Retinal pigment epithelial cell (primary cell): Measurements from ENCODE around the gene HNF1B.

Experiments used
- DNase-seq: peaks from one replicate; pipeline ENCODE4 v3.0.0-alpha.2; 2010; ENCODE audit warnings: low read depth
- H3K4me3 ChIP-seq: 2 replicates; pipeline ENCODE4 v1.5.1; 2011; ENCODE audit warnings: mild to moderate bottlenecking, low read length, control low read depth, moderate library complexity
- TF ChIP-seq, protein P1 (sequence below): conservative IDR thresholded peaks from 2 replicates; pipeline ENCODE4 v1.5.1; 2011; ENCODE audit warnings: low read depth, low read length, control low read depth, inconsistent platforms

Gene HNF1B

DNA sequence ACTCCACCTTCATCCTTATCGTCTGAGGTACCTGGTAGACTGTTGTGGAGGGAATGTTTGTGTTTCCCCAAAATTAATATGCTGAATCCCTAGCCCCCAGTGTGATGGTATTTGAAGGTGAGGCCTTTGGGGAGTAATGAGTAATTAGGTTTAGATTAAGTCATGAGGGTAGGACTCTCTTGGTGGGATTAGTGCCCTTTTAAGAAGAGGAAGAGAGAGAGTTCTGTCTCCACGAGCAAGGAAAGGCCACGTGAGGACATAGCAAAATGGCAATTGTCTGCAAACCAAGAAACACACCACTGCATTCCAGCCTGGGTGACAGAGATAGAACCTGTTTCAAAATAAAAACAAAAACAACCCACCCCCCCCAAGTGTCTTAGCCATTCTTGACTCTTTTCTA, 80.6 kb downstream of the HNF1B start:
- no peak for DNase-seq
- no peak overlapping the region for H3K4me3 ChIP-seq
- TF ChIP-seq, protein P1, sequence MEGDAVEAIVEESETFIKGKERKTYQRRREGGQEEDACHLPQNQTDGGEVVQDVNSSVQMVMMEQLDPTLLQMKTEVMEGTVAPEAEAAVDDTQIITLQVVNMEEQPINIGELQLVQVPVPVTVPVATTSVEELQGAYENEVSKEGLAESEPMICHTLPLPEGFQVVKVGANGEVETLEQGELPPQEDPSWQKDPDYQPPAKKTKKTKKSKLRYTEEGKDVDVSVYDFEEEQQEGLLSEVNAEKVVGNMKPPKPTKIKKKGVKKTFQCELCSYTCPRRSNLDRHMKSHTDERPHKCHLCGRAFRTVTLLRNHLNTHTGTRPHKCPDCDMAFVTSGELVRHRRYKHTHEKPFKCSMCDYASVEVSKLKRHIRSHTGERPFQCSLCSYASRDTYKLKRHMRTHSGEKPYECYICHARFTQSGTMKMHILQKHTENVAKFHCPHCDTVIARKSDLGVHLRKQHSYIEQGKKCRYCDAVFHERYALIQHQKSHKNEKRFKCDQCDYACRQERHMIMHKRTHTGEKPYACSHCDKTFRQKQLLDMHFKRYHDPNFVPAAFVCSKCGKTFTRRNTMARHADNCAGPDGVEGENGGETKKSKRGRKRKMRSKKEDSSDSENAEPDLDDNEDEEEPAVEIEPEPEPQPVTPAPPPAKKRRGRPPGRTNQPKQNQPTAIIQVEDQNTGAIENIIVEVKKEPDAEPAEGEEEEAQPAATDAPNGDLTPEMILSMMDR, result no peak

DNA sequence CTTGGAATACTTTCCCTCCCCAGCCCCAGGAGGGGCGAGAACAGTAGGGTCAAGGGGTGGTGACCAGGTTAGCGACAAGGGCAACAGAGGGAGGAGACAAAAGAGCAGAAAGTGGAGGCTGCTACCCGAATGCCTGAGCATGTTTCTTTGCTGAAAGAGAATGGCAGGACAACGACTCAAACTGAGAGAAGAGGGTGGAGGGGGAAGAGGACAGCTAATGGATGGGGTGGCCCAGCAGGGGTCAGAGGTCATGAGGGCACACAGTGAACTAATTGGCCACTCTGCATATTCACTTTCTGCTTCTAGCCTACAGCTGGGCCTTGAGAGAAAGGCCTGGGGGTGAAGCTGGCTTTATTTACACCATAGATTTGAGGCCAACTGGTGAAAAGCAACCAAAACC, 82.5 kb downstream of the HNF1B start:
- H3K4me3 ChIP-seq, result no peak overlapping the region
- no peak for DNase-seq
- TF ChIP-seq, protein P1, result no peak

DNA sequence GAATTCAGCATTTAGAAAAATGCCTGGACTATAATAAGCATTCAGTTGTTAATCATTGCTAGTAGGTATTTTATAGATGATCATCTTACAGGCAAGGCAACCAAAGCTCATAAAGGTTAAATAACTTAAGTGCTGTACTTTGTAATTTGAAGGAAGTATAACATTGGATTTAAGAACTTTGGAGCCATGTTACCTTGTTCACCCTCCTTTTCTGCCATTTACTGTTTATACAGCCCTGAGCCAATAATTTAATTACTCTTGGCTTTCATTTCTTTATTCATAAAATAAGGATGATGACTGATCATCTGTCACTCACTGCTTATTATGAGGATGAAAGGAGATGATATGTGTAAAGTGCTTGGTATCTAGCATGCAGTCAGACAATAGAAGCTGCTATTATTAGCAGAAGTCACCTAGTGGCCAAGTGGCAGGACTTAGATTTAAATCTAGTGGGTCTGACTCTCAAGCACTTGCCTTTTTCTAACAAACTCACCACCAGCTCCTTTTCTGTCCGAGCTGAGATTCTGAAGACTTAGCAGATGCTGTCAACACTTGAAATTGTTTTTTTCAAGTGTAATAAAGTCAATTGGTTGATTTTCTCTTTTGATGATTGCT, 83.4 kb downstream of the HNF1B start:
- H3K4me3 ChIP-seq, result no peak overlapping the region
- DNase-seq, result no peak
- TF ChIP-seq, protein P1, result no peak

DNA sequence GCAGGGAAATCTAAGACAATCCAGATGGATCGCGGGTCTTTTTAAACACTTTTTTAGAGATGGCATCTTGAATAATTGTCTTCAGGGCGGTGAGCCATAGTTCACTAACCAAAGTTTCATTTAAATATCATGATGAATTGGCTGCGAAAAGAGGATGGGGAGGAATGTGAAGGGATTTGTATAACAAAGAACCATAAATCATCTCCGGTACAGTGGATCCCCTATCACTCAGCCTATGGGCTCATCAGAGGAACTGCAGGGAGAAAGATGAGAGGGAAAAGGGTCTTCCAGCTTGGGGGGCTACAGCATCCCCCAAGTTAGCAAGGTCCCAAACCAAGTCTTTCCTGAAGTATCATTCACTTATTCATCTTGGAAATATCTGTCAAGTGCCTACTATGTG, 84.9 kb downstream of the HNF1B start:
- no peak for DNase-seq
- TF ChIP-seq, protein P1, result no peak
- no peak overlapping the region for H3K4me3 ChIP-seq

DNA sequence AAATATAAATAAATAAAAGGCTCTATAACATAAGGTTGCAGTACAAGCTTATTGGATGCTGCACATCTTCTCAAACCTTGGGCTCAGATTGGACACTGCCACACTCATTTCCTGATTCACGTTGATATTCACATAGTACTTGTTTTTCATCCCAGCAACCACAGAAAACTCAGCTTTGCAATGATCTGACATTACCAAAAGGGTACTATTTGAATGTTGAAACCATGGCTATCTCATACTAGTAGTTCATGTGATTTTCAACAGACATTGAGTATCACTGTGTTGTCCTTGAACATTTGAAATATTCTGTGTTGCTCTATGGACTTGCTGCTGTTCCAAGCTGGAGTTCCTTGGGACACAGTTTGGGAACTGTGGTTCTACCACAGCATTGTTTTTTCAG, 87.7 kb downstream of the HNF1B start:
- TF ChIP-seq, protein P1, result no peak
- no peak for DNase-seq
- no peak overlapping the region for H3K4me3 ChIP-seq

GRCh38 chr17:37651849-37652248, 93.0 kb downstream of the HNF1B start:
- TF ChIP-seq, protein P1, result no peak
- DNase-seq, result no peak
- no peak overlapping the region for H3K4me3 ChIP-seq

DNA sequence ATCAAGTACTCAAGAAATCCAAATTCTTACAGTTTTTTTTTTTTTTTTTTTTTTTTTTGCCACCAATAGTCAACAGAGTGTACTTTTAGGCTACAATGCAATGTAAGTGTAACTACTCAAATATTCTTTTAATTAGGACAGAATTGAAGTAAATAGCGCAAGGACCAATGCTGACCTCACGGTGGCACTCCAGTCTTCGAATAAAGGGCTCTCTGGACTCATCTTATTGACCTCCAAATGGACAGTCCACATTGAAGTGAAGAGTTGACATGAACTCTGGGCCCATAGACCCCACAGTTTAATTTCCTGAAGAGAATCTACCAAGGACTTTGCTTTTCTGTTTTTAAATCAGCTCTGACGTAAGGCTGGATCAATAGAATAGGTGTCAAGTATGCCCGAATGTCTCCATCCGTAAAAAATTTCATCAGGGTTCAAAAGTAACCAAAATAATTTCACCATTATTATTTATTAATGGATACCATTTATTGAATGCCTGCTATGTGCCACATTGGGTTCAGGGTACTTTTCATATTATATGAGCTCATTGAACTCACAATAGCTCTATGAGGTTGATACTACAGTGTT, 94.3 kb downstream of the HNF1B start:
- TF ChIP-seq, protein P1, result peak; percentile 55
- DNase-seq, result no peak
- H3K4me3 ChIP-seq, result no peak overlapping the region
